ENCODE measurements around the gene LTK. TPM values are rescaled to one million over a fixed set of nuclear protein-coding genes. Genes with fewer than 3 reads are reported as not detected.

Gene LTK
- total RNA-seq, 1 donor from 2014 or later = 0.55 TPM

- Mint-ChIP-seq H3K27ac (no peak overlapping the region), H3K4me3 (ENCODE audit: low read depth) (no peak overlapping the region), H3K27me3 (no peaks in the 10 kb centered on the region), H3K4me1 (ENCODE audit: low read depth) (no peaks in the 10 kb centered on the region), H3K9me3 (ENCODE audit: low read depth) (no peaks in the 10 kb centered on the region), H3K36me3 (ENCODE audit: insufficient read depth) (peaks cover 33% of the 10 kb centered on the region)
- DNase-seq (ENCODE audit: low spot score, unreplicated experiment) = no peak
- TF ChIP-seq CTCF (IDR thresholded peaks at IDR 0.05; ENCODE audit: unreplicated experiment) = no peak
Measured at GRCh38 chr15:41462084-41462795, 51.4 kb downstream of the LTK start.

Other genes with a start within 250 kb of the LTK start
- gene OIP5, start 181.2 kb downstream of the LTK start, total RNA-seq = 9.5 and 9.7 TPM in 2 replicates
- 63.9 and 69.2 TPM in 2 replicates for gene NUSAP1, start 180.9 kb downstream of the LTK start, total RNA-seq
- 13.0 and 13.2 TPM in 2 replicates for gene NDUFAF1, start 111.3 kb downstream of the LTK start, total RNA-seq
- 58.7 and 59.1 TPM in 2 replicates for gene RTF1, start 96.7 kb downstream of the LTK start, total RNA-seq
- 0.89 and 1.0 TPM in 2 replicates for gene ITPKA, start 20.0 kb downstream of the LTK start, total RNA-seq
- gene RPAP1, start 30.4 kb upstream of the LTK start, total RNA-seq = 63.8 and 69.4 TPM in 2 replicates
- gene TYRO3, start 45.4 kb upstream of the LTK start, total RNA-seq = 86.7 and 106 TPM in 2 replicates
- 64.0 and 71.2 TPM in 2 replicates for gene MGA, start 146.6 kb upstream of the LTK start, total RNA-seq

All from progenitor cell of endocrine pancreas (in vitro differentiated cells).